ENCODE data around the gene TSPEAR. TPM values are rescaled to one million over a fixed set of nuclear protein-coding genes. Genes with fewer than 3 reads are reported as not detected.

Gene TSPEAR
- total RNA-seq, 3 donors from 2014 or later (not counting 1 experiment from before 2014, with no cell fraction given), result not detected

DNA sequence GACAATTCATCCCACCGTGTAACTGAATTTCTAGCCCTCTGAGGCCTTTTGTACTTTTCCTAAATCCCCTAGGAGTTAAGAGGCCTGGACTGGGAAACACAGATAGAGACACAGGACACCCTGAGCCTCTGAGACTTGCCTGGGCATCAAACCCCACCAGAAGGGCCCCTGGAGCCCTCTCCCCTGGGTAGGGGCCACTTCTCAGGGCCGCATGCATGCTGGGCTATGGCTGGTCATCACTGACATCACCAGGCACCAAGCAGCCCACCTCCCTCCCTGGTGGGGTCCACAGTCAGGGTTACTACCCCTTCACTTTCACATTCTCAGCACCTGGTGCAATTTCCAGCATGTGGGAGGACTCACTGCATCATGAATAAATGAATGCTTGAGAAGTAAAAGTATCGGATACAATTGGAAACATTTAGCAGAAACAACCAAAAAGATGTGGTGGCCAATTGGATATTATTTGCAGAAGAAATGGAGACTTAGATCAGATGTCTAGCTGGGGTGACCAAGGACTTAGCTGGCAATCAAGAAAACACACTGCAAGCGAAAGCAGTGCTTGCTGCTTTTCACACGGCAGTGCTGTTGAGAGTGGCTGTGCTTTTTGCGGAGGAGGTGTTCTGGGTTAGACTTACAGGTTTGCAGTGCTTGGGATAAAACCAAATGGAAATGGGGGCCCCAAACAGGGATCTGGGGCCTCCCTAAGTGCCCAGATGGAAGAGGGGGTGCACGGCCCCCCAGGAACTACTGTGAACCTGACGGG lies 111.9 kb downstream of the TSPEAR start:
- Histone ChIP-seq H3K27ac (ENCODE audit: low read length) (no peak overlapping the region), H3K36me3 (ENCODE audit: control insufficient read depth, insufficient read depth, low read length) (no peaks in the 10 kb centered on the region), H3K9me3 (ENCODE audit: control insufficient read depth, insufficient read depth, low read length) (no peaks in the 10 kb centered on the region), H3K27me3 (ENCODE audit: control insufficient read depth, insufficient read depth, low read length) (no peaks in the 10 kb centered on the region), H3K4me1 (ENCODE audit: control insufficient read depth, insufficient read depth, low read length) (no peaks in the 10 kb centered on the region), H3K4me3 (ENCODE audit: low read length) (no peak overlapping the region)
- no peaks in the 10 kb centered on the region for H3K36me3 Mint-ChIP-seq
- peaks cover 11 to 13% of the 10 kb centered on the region in 2 donors for H3K27me3 Mint-ChIP-seq (ENCODE audit: low read depth in 2 of 2)
- no peaks in the 10 kb centered on the region for H3K4me1 Mint-ChIP-seq
- H3K9me3 Mint-ChIP-seq, result peaks cover 2 to 3% of the 10 kb centered on the region in 2 donors
- ATAC-seq (no peak), DNase-seq (no peak)
- no peak overlapping the region for H3K4me3 Mint-ChIP-seq
- H3K27ac Mint-ChIP-seq, result no peak overlapping the region
- TF ChIP-seq, protein P1, sequence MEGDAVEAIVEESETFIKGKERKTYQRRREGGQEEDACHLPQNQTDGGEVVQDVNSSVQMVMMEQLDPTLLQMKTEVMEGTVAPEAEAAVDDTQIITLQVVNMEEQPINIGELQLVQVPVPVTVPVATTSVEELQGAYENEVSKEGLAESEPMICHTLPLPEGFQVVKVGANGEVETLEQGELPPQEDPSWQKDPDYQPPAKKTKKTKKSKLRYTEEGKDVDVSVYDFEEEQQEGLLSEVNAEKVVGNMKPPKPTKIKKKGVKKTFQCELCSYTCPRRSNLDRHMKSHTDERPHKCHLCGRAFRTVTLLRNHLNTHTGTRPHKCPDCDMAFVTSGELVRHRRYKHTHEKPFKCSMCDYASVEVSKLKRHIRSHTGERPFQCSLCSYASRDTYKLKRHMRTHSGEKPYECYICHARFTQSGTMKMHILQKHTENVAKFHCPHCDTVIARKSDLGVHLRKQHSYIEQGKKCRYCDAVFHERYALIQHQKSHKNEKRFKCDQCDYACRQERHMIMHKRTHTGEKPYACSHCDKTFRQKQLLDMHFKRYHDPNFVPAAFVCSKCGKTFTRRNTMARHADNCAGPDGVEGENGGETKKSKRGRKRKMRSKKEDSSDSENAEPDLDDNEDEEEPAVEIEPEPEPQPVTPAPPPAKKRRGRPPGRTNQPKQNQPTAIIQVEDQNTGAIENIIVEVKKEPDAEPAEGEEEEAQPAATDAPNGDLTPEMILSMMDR (IDR thresholded peaks at IDR 0.05), result no peak
- intact Hi-C loops (cut with micrococcal nuclease), result no loop called here
- 83% methylated on average over 8 of the region's 8 CpGs for WGBS (ENCODE audit: insufficient coverage)

DNA sequence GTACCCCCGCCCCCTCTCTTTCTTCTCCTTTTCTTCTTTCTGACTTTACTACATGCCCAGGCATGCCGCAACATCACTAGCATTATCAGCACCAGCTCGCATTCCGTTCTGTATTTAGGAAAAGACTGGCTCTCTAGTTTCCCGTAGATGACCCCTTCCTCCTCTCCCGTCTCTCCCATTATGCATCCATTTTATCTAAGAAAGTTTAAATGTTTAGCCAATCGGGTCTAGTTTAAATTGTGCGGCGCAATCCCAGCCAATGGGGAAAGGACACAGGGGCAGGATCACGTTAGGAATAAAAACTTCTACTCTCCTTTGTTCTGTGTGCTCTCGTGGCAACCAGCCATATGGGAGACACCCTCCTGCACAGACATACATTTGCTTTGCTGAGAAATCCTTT lies 113.3 kb downstream of the TSPEAR start:
- Histone ChIP-seq H3K4me3 (ENCODE audit: low read length) (no peak overlapping the region), H3K4me1 (ENCODE audit: control insufficient read depth, insufficient read depth, low read length) (no peaks in the 10 kb centered on the region), H3K27me3 (ENCODE audit: control insufficient read depth, insufficient read depth, low read length) (no peaks in the 10 kb centered on the region), H3K27ac (ENCODE audit: low read length) (no peak overlapping the region), H3K36me3 (ENCODE audit: control insufficient read depth, insufficient read depth, low read length) (no peaks in the 10 kb centered on the region), H3K9me3 (ENCODE audit: control insufficient read depth, insufficient read depth, low read length) (no peaks in the 10 kb centered on the region)
- Mint-ChIP-seq H3K4me1 (no peaks in the 10 kb centered on the region), H3K9me3 (peaks cover 2 to 3% of the 10 kb centered on the region in 2 donors), H3K4me3 (no peak overlapping the region), H3K27ac (no peak overlapping the region), H3K36me3 (no peaks in the 10 kb centered on the region), H3K27me3 (ENCODE audit: low read depth in 2 of 2) (peaks cover 7 to 16% of the 10 kb centered on the region in 2 donors)
- no peak for ATAC-seq
- intact Hi-C loops (cut with micrococcal nuclease), result no loop called here
- WGBS (ENCODE audit: insufficient coverage), result 88% methylated on average over 11 of the region's 11 CpGs
- DNase-seq, result no peak
- TF ChIP-seq, protein P1 (IDR thresholded peaks at IDR 0.05), result no peak

DNA sequence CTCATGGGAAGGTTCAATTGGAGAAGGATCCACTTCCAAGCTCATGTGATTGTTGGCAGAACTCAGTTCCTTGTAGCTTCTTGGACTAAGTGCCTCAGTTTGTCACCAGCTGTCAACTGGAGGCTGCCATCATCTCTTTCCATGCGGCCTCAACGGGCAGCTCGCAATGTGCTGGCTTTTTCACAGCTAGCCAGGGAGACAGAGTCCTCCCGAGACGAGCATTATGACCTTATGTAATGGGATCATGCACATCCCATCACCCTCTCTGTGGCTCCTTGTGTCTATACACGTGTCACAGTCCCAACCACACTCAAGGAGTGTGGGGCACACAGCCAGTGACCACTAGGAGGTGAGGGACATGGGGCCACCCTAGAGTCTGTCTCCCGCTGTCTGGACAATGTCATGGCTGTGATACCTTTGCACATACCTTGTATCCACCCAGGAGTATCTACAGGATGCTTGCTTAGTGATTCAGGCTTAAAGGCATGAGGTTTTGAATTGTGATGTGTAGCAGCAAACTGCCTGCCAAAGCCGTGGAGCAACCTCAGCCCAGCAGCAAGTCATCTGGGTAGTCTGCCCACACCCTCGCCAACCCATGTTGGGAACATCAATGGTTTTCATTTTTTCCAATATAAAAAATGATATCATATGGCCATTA lies 115.2 kb downstream of the TSPEAR start:
- Mint-ChIP-seq H3K9me3 (peaks cover 2 to 3% of the 10 kb centered on the region in 2 donors), H3K4me1 (peaks cover 0 to 5% of the 10 kb centered on the region in 2 donors)

More for the DNA sequence above, 115.2 kb downstream of the TSPEAR start:
- TF ChIP-seq, protein P1 (IDR thresholded peaks at IDR 0.05), result no peak
- ATAC-seq (no peak), DNase-seq (no peak)
- no peaks in the 10 kb centered on the region for H3K36me3 Mint-ChIP-seq
- no peak overlapping the region for H3K4me3 ChIP-seq (ENCODE audit: low read length)
- intact Hi-C loops (cut with micrococcal nuclease), result no loop called here
- H3K27me3 Mint-ChIP-seq (ENCODE audit: low read depth in 2 of 2), result peaks cover 13 to 17% of the 10 kb centered on the region in 2 donors
- H3K36me3 ChIP-seq (ENCODE audit: control insufficient read depth, insufficient read depth, low read length), result no peaks in the 10 kb centered on the region
- no peak overlapping the region for H3K27ac Mint-ChIP-seq
- 88% methylated on average over 9 of the region's 9 CpGs for WGBS (ENCODE audit: insufficient coverage)
- H3K4me3 Mint-ChIP-seq, result no peak overlapping the region
- no peaks in the 10 kb centered on the region for H3K9me3 ChIP-seq (ENCODE audit: control insufficient read depth, insufficient read depth, low read length)
- H3K27ac ChIP-seq (ENCODE audit: low read length), result no peak overlapping the region
- H3K27me3 ChIP-seq (ENCODE audit: control insufficient read depth, insufficient read depth, low read length), result no peaks in the 10 kb centered on the region
- H3K4me1 ChIP-seq (ENCODE audit: control insufficient read depth, insufficient read depth, low read length), result no peaks in the 10 kb centered on the region
